Measurements from ENCODE around the gene TNNI3. TPM values are rescaled to one million over a fixed set of nuclear protein-coding genes. Genes with fewer than 3 reads are reported as not detected.
A peak's percentile ranks its signal among the peaks of the same experiment; 100 is the strongest.

Gene TNNI3
- total RNA-seq, 1 experiment from 2014 or later = 15.0 TPM

DNA sequence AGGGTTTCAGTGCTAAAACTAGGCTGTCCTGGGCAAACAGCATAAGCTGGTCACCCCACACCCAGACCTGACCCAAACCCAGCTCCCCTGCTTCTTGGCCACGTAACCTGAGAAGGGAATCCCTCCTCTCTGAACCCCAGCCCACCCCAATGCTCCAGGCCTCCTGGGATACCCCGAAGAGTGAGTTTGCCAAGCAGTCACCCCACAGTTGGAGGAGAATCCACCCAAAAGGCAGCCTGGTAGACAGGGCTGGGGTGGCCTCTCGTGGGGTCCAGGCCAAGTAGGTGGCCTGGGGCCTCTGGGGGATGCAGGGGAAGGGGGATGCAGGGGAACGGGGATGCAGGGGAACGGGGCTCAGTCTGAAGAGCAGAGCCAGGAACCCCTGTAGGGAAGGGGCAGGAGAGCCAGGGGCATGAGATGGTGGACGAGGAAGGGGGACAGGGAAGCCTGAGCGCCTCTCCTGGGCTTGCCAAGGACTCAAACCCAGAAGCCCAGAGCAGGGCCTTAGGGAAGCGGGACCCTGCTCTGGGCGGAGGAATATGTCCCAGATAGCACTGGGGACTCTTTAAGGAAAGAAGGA lies 42.9 kb downstream of the TNNI3 start:
- Mint-ChIP-seq H3K4me1 (peaks cover 31% of the 10 kb centered on the region), H3K27me3 (ENCODE audit: low read depth) (peaks cover 1% of the 10 kb centered on the region; the same call in 1 of the 2 replicates), H3K36me3 (no peaks in the 10 kb centered on the region), H3K27ac (no peak overlapping the region), H3K9me3 (no peaks in the 10 kb centered on the region), H3K4me3 (no peak overlapping the region)
- DNase-seq (ENCODE audit: low spot score) (no peak), ATAC-seq (no peak)
- TF ChIP-seq, protein P1, sequence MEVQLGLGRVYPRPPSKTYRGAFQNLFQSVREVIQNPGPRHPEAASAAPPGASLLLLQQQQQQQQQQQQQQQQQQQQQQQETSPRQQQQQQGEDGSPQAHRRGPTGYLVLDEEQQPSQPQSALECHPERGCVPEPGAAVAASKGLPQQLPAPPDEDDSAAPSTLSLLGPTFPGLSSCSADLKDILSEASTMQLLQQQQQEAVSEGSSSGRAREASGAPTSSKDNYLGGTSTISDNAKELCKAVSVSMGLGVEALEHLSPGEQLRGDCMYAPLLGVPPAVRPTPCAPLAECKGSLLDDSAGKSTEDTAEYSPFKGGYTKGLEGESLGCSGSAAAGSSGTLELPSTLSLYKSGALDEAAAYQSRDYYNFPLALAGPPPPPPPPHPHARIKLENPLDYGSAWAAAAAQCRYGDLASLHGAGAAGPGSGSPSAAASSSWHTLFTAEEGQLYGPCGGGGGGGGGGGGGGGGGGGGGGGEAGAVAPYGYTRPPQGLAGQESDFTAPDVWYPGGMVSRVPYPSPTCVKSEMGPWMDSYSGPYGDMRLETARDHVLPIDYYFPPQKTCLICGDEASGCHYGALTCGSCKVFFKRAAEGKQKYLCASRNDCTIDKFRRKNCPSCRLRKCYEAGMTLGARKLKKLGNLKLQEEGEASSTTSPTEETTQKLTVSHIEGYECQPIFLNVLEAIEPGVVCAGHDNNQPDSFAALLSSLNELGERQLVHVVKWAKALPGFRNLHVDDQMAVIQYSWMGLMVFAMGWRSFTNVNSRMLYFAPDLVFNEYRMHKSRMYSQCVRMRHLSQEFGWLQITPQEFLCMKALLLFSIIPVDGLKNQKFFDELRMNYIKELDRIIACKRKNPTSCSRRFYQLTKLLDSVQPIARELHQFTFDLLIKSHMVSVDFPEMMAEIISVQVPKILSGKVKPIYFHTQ (CRISPR knock-in tag; IDR thresholded peaks at IDR 0.05) = no peak
- TF ChIP-seq, protein P2, sequence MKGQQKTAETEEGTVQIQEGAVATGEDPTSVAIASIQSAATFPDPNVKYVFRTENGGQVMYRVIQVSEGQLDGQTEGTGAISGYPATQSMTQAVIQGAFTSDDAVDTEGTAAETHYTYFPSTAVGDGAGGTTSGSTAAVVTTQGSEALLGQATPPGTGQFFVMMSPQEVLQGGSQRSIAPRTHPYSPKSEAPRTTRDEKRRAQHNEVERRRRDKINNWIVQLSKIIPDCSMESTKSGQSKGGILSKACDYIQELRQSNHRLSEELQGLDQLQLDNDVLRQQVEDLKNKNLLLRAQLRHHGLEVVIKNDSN (CRISPR knock-in tag; IDR thresholded peaks at IDR 0.05) = no peak
- TF ChIP-seq, protein P3, sequence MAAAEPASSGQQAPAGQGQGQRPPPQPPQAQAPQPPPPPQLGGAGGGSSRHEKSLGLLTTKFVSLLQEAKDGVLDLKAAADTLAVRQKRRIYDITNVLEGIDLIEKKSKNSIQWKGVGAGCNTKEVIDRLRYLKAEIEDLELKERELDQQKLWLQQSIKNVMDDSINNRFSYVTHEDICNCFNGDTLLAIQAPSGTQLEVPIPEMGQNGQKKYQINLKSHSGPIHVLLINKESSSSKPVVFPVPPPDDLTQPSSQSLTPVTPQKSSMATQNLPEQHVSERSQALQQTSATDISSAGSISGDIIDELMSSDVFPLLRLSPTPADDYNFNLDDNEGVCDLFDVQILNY (CRISPR knock-in tag; IDR thresholded peaks at IDR 0.05) = no peak
- no peak for TF ChIP-seq NR3C1 (CRISPR knock-in tag; conservative IDR thresholded peaks at IDR 0.05; ENCODE audit: low read depth)
- no peak for TF ChIP-seq GRHL2 (CRISPR knock-in tag; IDR thresholded peaks at IDR 0.05; ENCODE audit: insufficient replicate concordance, severe bottlenecking)
- no peak for TF ChIP-seq ZNF138 (CRISPR knock-in tag; conservative IDR thresholded peaks at IDR 0.05)
- POLR2A ChIA-PET = interaction anchor here (2.1 kb wide), 1 partner anchor 27 kb away, joined by 5 read pairs; no protein-coding TSS in a partner anchor
- CTCF ChIA-PET = interaction anchor here (2.5 to 4.3 kb wide), 2 partner anchors 26 to 32 kb away, joined by 8 to 28 read pairs; no protein-coding TSS in a partner anchor

DNA sequence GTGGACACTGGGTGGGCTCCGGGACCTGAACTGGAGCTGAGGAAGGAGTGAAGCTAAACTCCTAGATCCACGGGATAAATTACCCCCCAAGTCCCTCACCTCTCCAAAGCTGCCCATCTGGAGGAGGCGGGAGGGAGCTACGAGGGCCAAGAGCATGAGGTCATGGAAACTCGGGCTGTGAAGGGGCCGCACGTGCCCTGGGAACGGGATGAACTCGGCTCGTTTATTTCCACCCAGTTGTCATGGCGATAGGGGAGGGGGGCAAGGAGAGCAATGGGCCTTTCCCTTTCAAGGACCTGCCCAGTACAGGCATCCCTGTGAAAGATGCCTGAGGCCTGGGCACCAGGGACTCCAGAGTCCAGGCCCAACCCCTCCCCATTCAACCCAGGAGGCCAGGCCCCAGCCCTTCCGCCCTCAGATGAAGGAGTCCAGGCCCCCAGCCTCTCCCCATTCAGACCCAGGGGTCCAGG lies 43.9 kb downstream of the TNNI3 start:
- Mint-ChIP-seq H3K4me1 (peaks cover 26% of the 10 kb centered on the region), H3K9me3 (no peaks in the 10 kb centered on the region), H3K27me3 (ENCODE audit: low read depth) (no peaks in the 10 kb centered on the region), H3K27ac (peak overlapping the region; percentile 53; the same call in 1 of the 2 replicates), H3K36me3 (peaks cover 6% of the 10 kb centered on the region; the same call in 1 of the 2 replicates), H3K4me3 (no peak overlapping the region)
- ChIA-PET CTCF (interaction anchor here (0.7 to 1.2 kb wide), 5 partner anchors 12 to 33 kb away, joined by 3 to 7 read pairs (median 4); no protein-coding TSS in a partner anchor), POLR2A (no interaction called here)
- peak; percentile 79 for DNase-seq (ENCODE audit: low spot score)
- no peak for ATAC-seq
- no peak for TF ChIP-seq SMAD3 (CRISPR knock-in tag; IDR thresholded peaks at IDR 0.05; ENCODE audit: borderline replicate concordance)
- TF ChIP-seq HMGA2 (CRISPR knock-in tag; IDR thresholded peaks at IDR 0.05) = no peak
- TF ChIP-seq ESRRA (CRISPR knock-in tag; IDR thresholded peaks at IDR 0.05; ENCODE audit: borderline replicate concordance) = no peak
- TF ChIP-seq, protein P4, sequence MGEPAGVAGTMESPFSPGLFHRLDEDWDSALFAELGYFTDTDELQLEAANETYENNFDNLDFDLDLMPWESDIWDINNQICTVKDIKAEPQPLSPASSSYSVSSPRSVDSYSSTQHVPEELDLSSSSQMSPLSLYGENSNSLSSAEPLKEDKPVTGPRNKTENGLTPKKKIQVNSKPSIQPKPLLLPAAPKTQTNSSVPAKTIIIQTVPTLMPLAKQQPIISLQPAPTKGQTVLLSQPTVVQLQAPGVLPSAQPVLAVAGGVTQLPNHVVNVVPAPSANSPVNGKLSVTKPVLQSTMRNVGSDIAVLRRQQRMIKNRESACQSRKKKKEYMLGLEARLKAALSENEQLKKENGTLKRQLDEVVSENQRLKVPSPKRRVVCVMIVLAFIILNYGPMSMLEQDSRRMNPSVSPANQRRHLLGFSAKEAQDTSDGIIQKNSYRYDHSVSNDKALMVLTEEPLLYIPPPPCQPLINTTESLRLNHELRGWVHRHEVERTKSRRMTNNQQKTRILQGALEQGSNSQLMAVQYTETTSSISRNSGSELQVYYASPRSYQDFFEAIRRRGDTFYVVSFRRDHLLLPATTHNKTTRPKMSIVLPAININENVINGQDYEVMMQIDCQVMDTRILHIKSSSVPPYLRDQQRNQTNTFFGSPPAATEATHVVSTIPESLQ (CRISPR knock-in tag; IDR thresholded peaks at IDR 0.05) = no peak
- TF ChIP-seq, protein P5, sequence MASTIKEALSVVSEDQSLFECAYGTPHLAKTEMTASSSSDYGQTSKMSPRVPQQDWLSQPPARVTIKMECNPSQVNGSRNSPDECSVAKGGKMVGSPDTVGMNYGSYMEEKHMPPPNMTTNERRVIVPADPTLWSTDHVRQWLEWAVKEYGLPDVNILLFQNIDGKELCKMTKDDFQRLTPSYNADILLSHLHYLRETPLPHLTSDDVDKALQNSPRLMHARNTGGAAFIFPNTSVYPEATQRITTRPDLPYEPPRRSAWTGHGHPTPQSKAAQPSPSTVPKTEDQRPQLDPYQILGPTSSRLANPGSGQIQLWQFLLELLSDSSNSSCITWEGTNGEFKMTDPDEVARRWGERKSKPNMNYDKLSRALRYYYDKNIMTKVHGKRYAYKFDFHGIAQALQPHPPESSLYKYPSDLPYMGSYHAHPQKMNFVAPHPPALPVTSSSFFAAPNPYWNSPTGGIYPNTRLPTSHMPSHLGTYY (CRISPR knock-in tag; IDR thresholded peaks at IDR 0.05) = no peak
- TF ChIP-seq, protein P6, sequence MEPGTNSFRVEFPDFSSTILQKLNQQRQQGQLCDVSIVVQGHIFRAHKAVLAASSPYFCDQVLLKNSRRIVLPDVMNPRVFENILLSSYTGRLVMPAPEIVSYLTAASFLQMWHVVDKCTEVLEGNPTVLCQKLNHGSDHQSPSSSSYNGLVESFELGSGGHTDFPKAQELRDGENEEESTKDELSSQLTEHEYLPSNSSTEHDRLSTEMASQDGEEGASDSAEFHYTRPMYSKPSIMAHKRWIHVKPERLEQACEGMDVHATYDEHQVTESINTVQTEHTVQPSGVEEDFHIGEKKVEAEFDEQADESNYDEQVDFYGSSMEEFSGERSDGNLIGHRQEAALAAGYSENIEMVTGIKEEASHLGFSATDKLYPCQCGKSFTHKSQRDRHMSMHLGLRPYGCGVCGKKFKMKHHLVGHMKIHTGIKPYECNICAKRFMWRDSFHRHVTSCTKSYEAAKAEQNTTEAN (CRISPR knock-in tag; IDR thresholded peaks at IDR 0.05) = no peak
- TF ChIP-seq, protein P7, sequence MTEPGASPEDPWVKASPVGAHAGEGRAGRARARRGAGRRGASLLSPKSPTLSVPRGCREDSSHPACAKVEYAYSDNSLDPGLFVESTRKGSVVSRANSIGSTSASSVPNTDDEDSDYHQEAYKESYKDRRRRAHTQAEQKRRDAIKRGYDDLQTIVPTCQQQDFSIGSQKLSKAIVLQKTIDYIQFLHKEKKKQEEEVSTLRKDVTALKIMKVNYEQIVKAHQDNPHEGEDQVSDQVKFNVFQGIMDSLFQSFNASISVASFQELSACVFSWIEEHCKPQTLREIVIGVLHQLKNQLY (CRISPR knock-in tag; IDR thresholded peaks at IDR 0.05) = no peak
- TF ChIP-seq, protein P8, sequence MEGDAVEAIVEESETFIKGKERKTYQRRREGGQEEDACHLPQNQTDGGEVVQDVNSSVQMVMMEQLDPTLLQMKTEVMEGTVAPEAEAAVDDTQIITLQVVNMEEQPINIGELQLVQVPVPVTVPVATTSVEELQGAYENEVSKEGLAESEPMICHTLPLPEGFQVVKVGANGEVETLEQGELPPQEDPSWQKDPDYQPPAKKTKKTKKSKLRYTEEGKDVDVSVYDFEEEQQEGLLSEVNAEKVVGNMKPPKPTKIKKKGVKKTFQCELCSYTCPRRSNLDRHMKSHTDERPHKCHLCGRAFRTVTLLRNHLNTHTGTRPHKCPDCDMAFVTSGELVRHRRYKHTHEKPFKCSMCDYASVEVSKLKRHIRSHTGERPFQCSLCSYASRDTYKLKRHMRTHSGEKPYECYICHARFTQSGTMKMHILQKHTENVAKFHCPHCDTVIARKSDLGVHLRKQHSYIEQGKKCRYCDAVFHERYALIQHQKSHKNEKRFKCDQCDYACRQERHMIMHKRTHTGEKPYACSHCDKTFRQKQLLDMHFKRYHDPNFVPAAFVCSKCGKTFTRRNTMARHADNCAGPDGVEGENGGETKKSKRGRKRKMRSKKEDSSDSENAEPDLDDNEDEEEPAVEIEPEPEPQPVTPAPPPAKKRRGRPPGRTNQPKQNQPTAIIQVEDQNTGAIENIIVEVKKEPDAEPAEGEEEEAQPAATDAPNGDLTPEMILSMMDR (IDR thresholded peaks at IDR 0.05) = no peak
- no peak for TF ChIP-seq NFE2L1 (CRISPR knock-in tag; IDR thresholded peaks at IDR 0.05)
- TF ChIP-seq NR3C1 (CRISPR knock-in tag; conservative IDR thresholded peaks at IDR 0.05; ENCODE audit: low read depth) = no peak
- TF ChIP-seq, protein P9, sequence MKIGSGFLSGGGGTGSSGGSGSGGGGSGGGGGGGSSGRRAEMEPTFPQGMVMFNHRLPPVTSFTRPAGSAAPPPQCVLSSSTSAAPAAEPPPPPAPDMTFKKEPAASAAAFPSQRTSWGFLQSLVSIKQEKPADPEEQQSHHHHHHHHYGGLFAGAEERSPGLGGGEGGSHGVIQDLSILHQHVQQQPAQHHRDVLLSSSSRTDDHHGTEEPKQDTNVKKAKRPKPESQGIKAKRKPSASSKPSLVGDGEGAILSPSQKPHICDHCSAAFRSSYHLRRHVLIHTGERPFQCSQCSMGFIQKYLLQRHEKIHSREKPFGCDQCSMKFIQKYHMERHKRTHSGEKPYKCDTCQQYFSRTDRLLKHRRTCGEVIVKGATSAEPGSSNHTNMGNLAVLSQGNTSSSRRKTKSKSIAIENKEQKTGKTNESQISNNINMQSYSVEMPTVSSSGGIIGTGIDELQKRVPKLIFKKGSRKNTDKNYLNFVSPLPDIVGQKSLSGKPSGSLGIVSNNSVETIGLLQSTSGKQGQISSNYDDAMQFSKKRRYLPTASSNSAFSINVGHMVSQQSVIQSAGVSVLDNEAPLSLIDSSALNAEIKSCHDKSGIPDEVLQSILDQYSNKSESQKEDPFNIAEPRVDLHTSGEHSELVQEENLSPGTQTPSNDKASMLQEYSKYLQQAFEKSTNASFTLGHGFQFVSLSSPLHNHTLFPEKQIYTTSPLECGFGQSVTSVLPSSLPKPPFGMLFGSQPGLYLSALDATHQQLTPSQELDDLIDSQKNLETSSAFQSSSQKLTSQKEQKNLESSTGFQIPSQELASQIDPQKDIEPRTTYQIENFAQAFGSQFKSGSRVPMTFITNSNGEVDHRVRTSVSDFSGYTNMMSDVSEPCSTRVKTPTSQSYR (CRISPR knock-in tag; IDR thresholded peaks at IDR 0.05) = no peak
- no peak for TF ChIP-seq ZNF138 (CRISPR knock-in tag; conservative IDR thresholded peaks at IDR 0.05)
- TF ChIP-seq, protein P10, sequence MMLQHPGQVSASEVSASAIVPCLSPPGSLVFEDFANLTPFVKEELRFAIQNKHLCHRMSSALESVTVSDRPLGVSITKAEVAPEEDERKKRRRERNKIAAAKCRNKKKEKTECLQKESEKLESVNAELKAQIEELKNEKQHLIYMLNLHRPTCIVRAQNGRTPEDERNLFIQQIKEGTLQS (CRISPR knock-in tag; conservative IDR thresholded peaks at IDR 0.05) = no peak

Data from WTC11 (cell line).